Measurements from ENCODE around the gene GSAP.

The GSAP gene

GRCh38 chr7:77368974-77369373 lies 47.2 kb downstream of the GSAP start:
- H3K4me1 ChIP-seq (ENCODE audit: control insufficient read depth, insufficient read depth, low read length), result no peaks in the 10 kb centered on the region
- H3K36me3 ChIP-seq (ENCODE audit: control insufficient read depth, insufficient read depth, low read length), result no peaks in the 10 kb centered on the region
- no peaks in the 10 kb centered on the region for H3K9me3 ChIP-seq (ENCODE audit: control insufficient read depth, low read length)
- no peak overlapping the region for H3K9ac ChIP-seq (ENCODE audit: low read length)
- H3K27me3 ChIP-seq (ENCODE audit: control insufficient read depth, insufficient read depth, low read length), result no peaks in the 10 kb centered on the region
- no peak overlapping the region for H3K4me3 ChIP-seq (ENCODE audit: low read length)

GRCh38 chr7:77367976-77368375 lies 48.2 kb downstream of the GSAP start:
- H3K4me3 ChIP-seq (ENCODE audit: low read length), result no peak overlapping the region
- H3K36me3 ChIP-seq (ENCODE audit: control insufficient read depth, insufficient read depth, low read length), result no peaks in the 10 kb centered on the region
- H3K27me3 ChIP-seq (ENCODE audit: control insufficient read depth, insufficient read depth, low read length), result no peaks in the 10 kb centered on the region
- H3K9me3 ChIP-seq (ENCODE audit: control insufficient read depth, low read length), result no peaks in the 10 kb centered on the region
- H3K4me1 ChIP-seq (ENCODE audit: control insufficient read depth, insufficient read depth, low read length), result no peaks in the 10 kb centered on the region
- H3K9ac ChIP-seq (ENCODE audit: low read length), result no peak overlapping the region

GRCh38 chr7:77362905-77363304 lies 53.2 kb downstream of the GSAP start:
- Histone ChIP-seq H3K9ac (ENCODE audit: low read length) (no peak overlapping the region), H3K4me3 (ENCODE audit: low read length) (no peak overlapping the region), H3K4me1 (ENCODE audit: control insufficient read depth, insufficient read depth, low read length) (peaks cover 14% of the 10 kb centered on the region), H3K36me3 (ENCODE audit: control insufficient read depth, insufficient read depth, low read length) (no peaks in the 10 kb centered on the region), H3K9me3 (ENCODE audit: control insufficient read depth, low read length) (no peaks in the 10 kb centered on the region), H3K27me3 (ENCODE audit: control insufficient read depth, insufficient read depth, low read length) (no peaks in the 10 kb centered on the region)

- no peaks in the 10 kb centered on the region for H3K27me3 ChIP-seq (ENCODE audit: control insufficient read depth, insufficient read depth, low read length)
- H3K36me3 ChIP-seq (ENCODE audit: control insufficient read depth, insufficient read depth, low read length), result no peaks in the 10 kb centered on the region
- no peak overlapping the region for H3K4me3 ChIP-seq (ENCODE audit: low read length)
- no peaks in the 10 kb centered on the region for H3K9me3 ChIP-seq (ENCODE audit: control insufficient read depth, low read length)
- no peak overlapping the region for H3K9ac ChIP-seq (ENCODE audit: low read length)
- peaks cover 14% of the 10 kb centered on the region for H3K4me1 ChIP-seq (ENCODE audit: control insufficient read depth, insufficient read depth, low read length)
Measured at GRCh38 chr7:77360969-77361368, 55.2 kb downstream of the GSAP start.

GRCh38 chr7:77360104-77360503 lies 56.0 kb downstream of the GSAP start:
- no peak overlapping the region for H3K9ac ChIP-seq (ENCODE audit: low read length)
- peaks cover 14% of the 10 kb centered on the region for H3K4me1 ChIP-seq (ENCODE audit: control insufficient read depth, insufficient read depth, low read length)
- no peaks in the 10 kb centered on the region for H3K27me3 ChIP-seq (ENCODE audit: control insufficient read depth, insufficient read depth, low read length)
- no peak overlapping the region for H3K4me3 ChIP-seq (ENCODE audit: low read length)
- H3K9me3 ChIP-seq (ENCODE audit: control insufficient read depth, low read length), result no peaks in the 10 kb centered on the region
- no peaks in the 10 kb centered on the region for H3K36me3 ChIP-seq (ENCODE audit: control insufficient read depth, insufficient read depth, low read length)

- H3K27me3 ChIP-seq (ENCODE audit: control insufficient read depth, insufficient read depth, low read length), result no peaks in the 10 kb centered on the region
- no peaks in the 10 kb centered on the region for H3K9me3 ChIP-seq (ENCODE audit: control insufficient read depth, low read length)
- no peak overlapping the region for H3K9ac ChIP-seq (ENCODE audit: low read length)
- peaks cover 14% of the 10 kb centered on the region for H3K4me1 ChIP-seq (ENCODE audit: control insufficient read depth, insufficient read depth, low read length)
- no peak overlapping the region for H3K4me3 ChIP-seq (ENCODE audit: low read length)
- no peaks in the 10 kb centered on the region for H3K36me3 ChIP-seq (ENCODE audit: control insufficient read depth, insufficient read depth, low read length)
Measured at GRCh38 chr7:77359599-77359998, 56.5 kb downstream of the GSAP start.

- H3K9me3 ChIP-seq (ENCODE audit: control insufficient read depth, low read length), result no peaks in the 10 kb centered on the region
- H3K9ac ChIP-seq (ENCODE audit: low read length), result no peak overlapping the region
- H3K4me1 ChIP-seq (ENCODE audit: control insufficient read depth, insufficient read depth, low read length), result peaks cover 6% of the 10 kb centered on the region
- no peak overlapping the region for H3K4me3 ChIP-seq (ENCODE audit: low read length)
- no peaks in the 10 kb centered on the region for H3K36me3 ChIP-seq (ENCODE audit: control insufficient read depth, insufficient read depth, low read length)
- H3K27me3 ChIP-seq (ENCODE audit: control insufficient read depth, insufficient read depth, low read length), result no peaks in the 10 kb centered on the region
Measured at GRCh38 chr7:77354914-77355313, 61.2 kb downstream of the GSAP start.

GRCh38 chr7:77354484-77354883 lies 61.7 kb downstream of the GSAP start:
- Histone ChIP-seq H3K36me3 (ENCODE audit: control insufficient read depth, insufficient read depth, low read length) (no peaks in the 10 kb centered on the region), H3K4me1 (ENCODE audit: control insufficient read depth, insufficient read depth, low read length) (peaks cover 2% of the 10 kb centered on the region), H3K27me3 (ENCODE audit: control insufficient read depth, insufficient read depth, low read length) (no peaks in the 10 kb centered on the region), H3K4me3 (ENCODE audit: low read length) (no peak overlapping the region), H3K9ac (ENCODE audit: low read length) (no peak overlapping the region), H3K9me3 (ENCODE audit: control insufficient read depth, low read length) (no peaks in the 10 kb centered on the region)

GRCh38 chr7:77353911-77354310 lies 62.2 kb downstream of the GSAP start:
- Histone ChIP-seq H3K9me3 (ENCODE audit: control insufficient read depth, low read length) (no peaks in the 10 kb centered on the region), H3K4me1 (ENCODE audit: control insufficient read depth, insufficient read depth, low read length) (no peaks in the 10 kb centered on the region), H3K9ac (ENCODE audit: low read length) (no peak overlapping the region)

GRCh38 chr7:77353407-77353721 lies 62.8 kb downstream of the GSAP start:
- Histone ChIP-seq H3K27me3 (ENCODE audit: control insufficient read depth, insufficient read depth, low read length) (no peaks in the 10 kb centered on the region), H3K36me3 (ENCODE audit: control insufficient read depth, insufficient read depth, low read length) (no peaks in the 10 kb centered on the region), H3K4me3 (ENCODE audit: low read length) (no peak overlapping the region), H3K9ac (ENCODE audit: low read length) (no peak overlapping the region), H3K9me3 (ENCODE audit: control insufficient read depth, low read length) (no peaks in the 10 kb centered on the region), H3K4me1 (ENCODE audit: control insufficient read depth, insufficient read depth, low read length) (no peaks in the 10 kb centered on the region)

More at GRCh38 chr7:77353911-77354310, 62.2 kb downstream of the GSAP start:
- Histone ChIP-seq H3K4me3 (ENCODE audit: low read length) (no peak overlapping the region), H3K27me3 (ENCODE audit: control insufficient read depth, insufficient read depth, low read length) (no peaks in the 10 kb centered on the region), H3K36me3 (ENCODE audit: control insufficient read depth, insufficient read depth, low read length) (no peaks in the 10 kb centered on the region)

GRCh38 chr7:77352665-77353406 lies 63.3 kb downstream of the GSAP start:
- Histone ChIP-seq H3K4me1 (ENCODE audit: control insufficient read depth, insufficient read depth, low read length) (no peaks in the 10 kb centered on the region), H3K36me3 (ENCODE audit: control insufficient read depth, insufficient read depth, low read length) (no peaks in the 10 kb centered on the region), H3K27me3 (ENCODE audit: control insufficient read depth, insufficient read depth, low read length) (no peaks in the 10 kb centered on the region), H3K9ac (ENCODE audit: low read length) (no peak overlapping the region), H3K9me3 (ENCODE audit: control insufficient read depth, low read length) (no peaks in the 10 kb centered on the region), H3K4me3 (ENCODE audit: low read length) (no peak overlapping the region)

GRCh38 chr7:77351539-77352004 lies 64.6 kb downstream of the GSAP start:
- H3K27me3 ChIP-seq (ENCODE audit: control insufficient read depth, insufficient read depth, low read length), result no peaks in the 10 kb centered on the region
- H3K36me3 ChIP-seq (ENCODE audit: control insufficient read depth, insufficient read depth, low read length), result no peaks in the 10 kb centered on the region
- no peaks in the 10 kb centered on the region for H3K9me3 ChIP-seq (ENCODE audit: control insufficient read depth, low read length)
- no peaks in the 10 kb centered on the region for H3K4me1 ChIP-seq (ENCODE audit: control insufficient read depth, insufficient read depth, low read length)
- no peak overlapping the region for H3K4me3 ChIP-seq (ENCODE audit: low read length)
- no peak overlapping the region for H3K9ac ChIP-seq (ENCODE audit: low read length)

- no peaks in the 10 kb centered on the region for H3K4me1 ChIP-seq (ENCODE audit: control insufficient read depth, insufficient read depth, low read length)
Measured at GRCh38 chr7:77349141-77349540, 67.0 kb downstream of the GSAP start.

More at GRCh38 chr7:77349141-77349540, 67.0 kb downstream of the GSAP start:
- Histone ChIP-seq H3K36me3 (ENCODE audit: control insufficient read depth, insufficient read depth, low read length) (no peaks in the 10 kb centered on the region), H3K27me3 (ENCODE audit: control insufficient read depth, insufficient read depth, low read length) (no peaks in the 10 kb centered on the region), H3K9me3 (ENCODE audit: control insufficient read depth, low read length) (no peaks in the 10 kb centered on the region), H3K4me3 (ENCODE audit: low read length) (no peak overlapping the region), H3K9ac (ENCODE audit: low read length) (no peak overlapping the region)

Data from mucosa of stomach (tissue), 1 donor.